Effector memory CD8-positive, alpha-beta T cell (primary cell): ENCODE measurements around the gene RSPO3.
"Not testable (repeated sequence)": the region's sequence is repeated elsewhere in the genome, so short reads cannot be mapped to it uniquely, and the experiment has no call there.

Experiments used
- ATAC-seq: fragments of 150-1000 bp; cut with Tn5 transposase; replicated peaks from 2 replicates; pipeline ENCODE4 v1.10.0; 2021; ENCODE audit warnings: mild to moderate bottlenecking, moderate library complexity
- DNase-seq, 3 experiments: peaks; one replicate each; pipeline ENCODE4 v3.0.0; 2021
- H3K27ac Mint-ChIP-seq, 2 donors: one replicate each; pipeline ENCODE4 v1.8.0; 2022; ENCODE audit warnings: mild to moderate bottlenecking in 2 of 2, mixed read lengths in 2 of 2, moderate library complexity in 2 of 2
- H3K27me3 Mint-ChIP-seq, 2 donors: one replicate each; pipeline ENCODE4 v1.8.0; 2022; ENCODE audit warnings: mixed read lengths in 2 of 2
- H3K36me3 Mint-ChIP-seq: one replicate; pipeline ENCODE4 v1.8.0; 2022; ENCODE audit warnings: mild to moderate bottlenecking, moderate library complexity, mixed read lengths; ENCODE audit not compliant: insufficient read depth
- H3K4me1 Mint-ChIP-seq, 2 donors: one replicate each; pipeline ENCODE4 v1.8.0; 2022; ENCODE audit warnings: low read depth in 2 of 2, mixed read lengths in 2 of 2
- H3K4me3 Mint-ChIP-seq, 2 donors: one replicate each; pipeline ENCODE4 v1.8.0; 2022; ENCODE audit warnings: mild to moderate bottlenecking in 2 of 2, mixed read lengths in 2 of 2, moderate library complexity in 2 of 2
- H3K9me3 Mint-ChIP-seq, 2 donors: one replicate each; pipeline ENCODE4 v1.8.0; 2022; ENCODE audit warnings: mixed read lengths in 2 of 2

Gene RSPO3

GRCh38 chr6:127206531-127207095 is 88.1 kb downstream of the RSPO3 start:
- DNase-seq = no peak
- H3K4me3 Mint-ChIP-seq = no peak overlapping the region
- no peaks in the 10 kb centered on the region for H3K4me1 Mint-ChIP-seq
- no peaks in the 10 kb centered on the region for H3K9me3 Mint-ChIP-seq
- H3K36me3 Mint-ChIP-seq = no peaks in the 10 kb centered on the region
- H3K27me3 Mint-ChIP-seq = peaks cover 24 to 26% of the 10 kb centered on the region in 2 donors
- no peak for ATAC-seq
- H3K27ac Mint-ChIP-seq = no peak overlapping the region

- Mint-ChIP-seq H3K27me3 (peaks cover 26 to 29% of the 10 kb centered on the region in 2 donors), H3K9me3 (no peaks in the 10 kb centered on the region), H3K4me1 (no peaks in the 10 kb centered on the region), H3K4me3 (no peak overlapping the region), H3K27ac (no peak overlapping the region), H3K36me3 (no peaks in the 10 kb centered on the region)
- ATAC-seq = no peak
- no peak for DNase-seq
Observed at GRCh38 chr6:127207591-127208120, 89.2 kb downstream of the RSPO3 start.

- Mint-ChIP-seq H3K27ac (no peak overlapping the region), H3K4me1 (no peaks in the 10 kb centered on the region), H3K4me3 (no peak overlapping the region), H3K9me3 (no peaks in the 10 kb centered on the region), H3K27me3 (peaks cover 26 to 33% of the 10 kb centered on the region in 2 donors), H3K36me3 (no peaks in the 10 kb centered on the region)
- DNase-seq (no peak), ATAC-seq (no peak)
Observed at GRCh38 chr6:127210725-127211124, 92.3 kb downstream of the RSPO3 start.

- Mint-ChIP-seq H3K27me3 (peaks cover 24 to 43% of the 10 kb centered on the region in 2 donors), H3K4me1 (no peaks in the 10 kb centered on the region), H3K27ac (no peak overlapping the region), H3K36me3 (no peaks in the 10 kb centered on the region), H3K4me3 (no peak overlapping the region), H3K9me3 (no peaks in the 10 kb centered on the region)
- ATAC-seq = no peak
- DNase-seq = no peak
Observed at GRCh38 chr6:127212376-127212775, 93.9 kb downstream of the RSPO3 start.

GRCh38 chr6:127214032-127214431 is 95.6 kb downstream of the RSPO3 start:
- not testable (repeated sequence) for H3K4me1 Mint-ChIP-seq, ATAC-seq, DNase-seq, H3K4me3 Mint-ChIP-seq, H3K36me3 Mint-ChIP-seq, H3K9me3 Mint-ChIP-seq, H3K27ac Mint-ChIP-seq
- H3K27me3 Mint-ChIP-seq = peaks cover 17 to 28% of the 10 kb centered on the region in 2 donors

- H3K36me3 Mint-ChIP-seq, DNase-seq, H3K27ac Mint-ChIP-seq, H3K4me3 Mint-ChIP-seq, H3K4me1 Mint-ChIP-seq, H3K9me3 Mint-ChIP-seq, ATAC-seq: not testable (repeated sequence)
- peaks cover 21 to 30% of the 10 kb centered on the region in 2 donors for H3K27me3 Mint-ChIP-seq
Observed at GRCh38 chr6:127214531-127214930, 96.1 kb downstream of the RSPO3 start.

GRCh38 chr6:127215931-127216330 is 97.5 kb downstream of the RSPO3 start:
- no peaks in the 10 kb centered on the region for H3K36me3 Mint-ChIP-seq
- H3K9me3 Mint-ChIP-seq = no peaks in the 10 kb centered on the region
- ATAC-seq = no peak
- no peak overlapping the region for H3K4me3 Mint-ChIP-seq
- no peaks in the 10 kb centered on the region for H3K4me1 Mint-ChIP-seq
- no peak overlapping the region for H3K27ac Mint-ChIP-seq
- no peak for DNase-seq
- H3K27me3 Mint-ChIP-seq = peaks cover 32 to 34% of the 10 kb centered on the region in 2 donors

- DNase-seq (no peak), ATAC-seq (no peak)
- Mint-ChIP-seq H3K4me1 (no peaks in the 10 kb centered on the region), H3K27ac (no peak overlapping the region), H3K4me3 (no peak overlapping the region), H3K27me3 (peaks cover 26 to 39% of the 10 kb centered on the region in 2 donors), H3K36me3 (no peaks in the 10 kb centered on the region), H3K9me3 (no peaks in the 10 kb centered on the region)
Observed at GRCh38 chr6:127216810-127217789, 98.6 kb downstream of the RSPO3 start.

GRCh38 chr6:127219869-127220268 is 101.4 kb downstream of the RSPO3 start:
- no peaks in the 10 kb centered on the region for H3K9me3 Mint-ChIP-seq

GRCh38 chr6:127221201-127221600 is 102.7 kb downstream of the RSPO3 start:
- no peak for ATAC-seq

More at GRCh38 chr6:127219869-127220268, 101.4 kb downstream of the RSPO3 start:
- no peaks in the 10 kb centered on the region for H3K4me1 Mint-ChIP-seq
- H3K36me3 Mint-ChIP-seq = no peaks in the 10 kb centered on the region
- H3K4me3 Mint-ChIP-seq = no peak overlapping the region
- DNase-seq = no peak
- H3K27me3 Mint-ChIP-seq = peaks cover 34% of the 10 kb centered on the region in 2 donors
- no peak for ATAC-seq
- H3K27ac Mint-ChIP-seq = no peak overlapping the region

GRCh38 chr6:127222418-127222817 is 103.9 kb downstream of the RSPO3 start:
- ATAC-seq (no peak), DNase-seq (no peak)
- Mint-ChIP-seq H3K36me3 (no peaks in the 10 kb centered on the region), H3K27me3 (peaks cover 23 to 35% of the 10 kb centered on the region in 2 donors), H3K4me1 (no peaks in the 10 kb centered on the region), H3K4me3 (no peak overlapping the region), H3K9me3 (no peaks in the 10 kb centered on the region), H3K27ac (no peak overlapping the region)

More at GRCh38 chr6:127221201-127221600, 102.7 kb downstream of the RSPO3 start:
- H3K4me1 Mint-ChIP-seq = no peaks in the 10 kb centered on the region
- H3K36me3 Mint-ChIP-seq = no peaks in the 10 kb centered on the region
- H3K4me3 Mint-ChIP-seq = no peak overlapping the region
- H3K27ac Mint-ChIP-seq = no peak overlapping the region
- no peak for DNase-seq
- peaks cover 29 to 34% of the 10 kb centered on the region in 2 donors for H3K27me3 Mint-ChIP-seq
- H3K9me3 Mint-ChIP-seq = no peaks in the 10 kb centered on the region

GRCh38 chr6:127225497-127225896 is 107.0 kb downstream of the RSPO3 start:
- no peak for DNase-seq
- ATAC-seq = no peak
- H3K4me1 Mint-ChIP-seq = no peaks in the 10 kb centered on the region
- no peaks in the 10 kb centered on the region for H3K36me3 Mint-ChIP-seq
- no peak overlapping the region for H3K27ac Mint-ChIP-seq
- H3K27me3 Mint-ChIP-seq = peaks cover 35 to 50% of the 10 kb centered on the region in 2 donors
- H3K4me3 Mint-ChIP-seq = no peak overlapping the region
- H3K9me3 Mint-ChIP-seq = peaks cover 0 to 2% of the 10 kb centered on the region in 2 donors

- not testable (repeated sequence) for H3K27ac Mint-ChIP-seq, ATAC-seq, DNase-seq, H3K9me3 Mint-ChIP-seq, H3K36me3 Mint-ChIP-seq, H3K4me1 Mint-ChIP-seq, H3K4me3 Mint-ChIP-seq
- H3K27me3 Mint-ChIP-seq = peaks cover 22 to 35% of the 10 kb centered on the region in 2 donors
Observed at GRCh38 chr6:127233819-127234218, 115.3 kb downstream of the RSPO3 start.
